Erythroblast (primary cell): Measurements from ENCODE around the gene BCL2.

Experiments used
- GATA1 ChIP-seq: IDR thresholded peaks from 2 replicates; pipeline ENCODE4 v1.6.1; 2011; ENCODE audit warnings: low read depth, mild to moderate bottlenecking, control low read depth, low read length, moderate library complexity
- POLR2A ChIP-seq: IDR thresholded peaks from 2 replicates; pipeline ENCODE4 v1.6.1; 2011; ENCODE audit warnings: mild to moderate bottlenecking, low read length

GRCh38 chr18:63311118-63312018 lies 8.2 kb downstream of the BCL2 start:
- TF ChIP-seq POLR2A (no peak), GATA1 (no peak)
